GM12872 (cell line): Measurements from ENCODE around the gene ABLIM1.

ENCODE experiments used
- CTCF ChIP-seq: IDR thresholded peaks from 3 replicates; pipeline ENCODE4 v1.5.1; 2011; ENCODE audit warnings: low read depth, mild to moderate bottlenecking, low read length, moderate library complexity; ENCODE audit not compliant: insufficient read depth

Gene ABLIM1

GRCh38 chr10:114626841-114627240 lies 31.2 kb downstream of the ABLIM1 start:
- no peak for TF ChIP-seq CTCF

DNA sequence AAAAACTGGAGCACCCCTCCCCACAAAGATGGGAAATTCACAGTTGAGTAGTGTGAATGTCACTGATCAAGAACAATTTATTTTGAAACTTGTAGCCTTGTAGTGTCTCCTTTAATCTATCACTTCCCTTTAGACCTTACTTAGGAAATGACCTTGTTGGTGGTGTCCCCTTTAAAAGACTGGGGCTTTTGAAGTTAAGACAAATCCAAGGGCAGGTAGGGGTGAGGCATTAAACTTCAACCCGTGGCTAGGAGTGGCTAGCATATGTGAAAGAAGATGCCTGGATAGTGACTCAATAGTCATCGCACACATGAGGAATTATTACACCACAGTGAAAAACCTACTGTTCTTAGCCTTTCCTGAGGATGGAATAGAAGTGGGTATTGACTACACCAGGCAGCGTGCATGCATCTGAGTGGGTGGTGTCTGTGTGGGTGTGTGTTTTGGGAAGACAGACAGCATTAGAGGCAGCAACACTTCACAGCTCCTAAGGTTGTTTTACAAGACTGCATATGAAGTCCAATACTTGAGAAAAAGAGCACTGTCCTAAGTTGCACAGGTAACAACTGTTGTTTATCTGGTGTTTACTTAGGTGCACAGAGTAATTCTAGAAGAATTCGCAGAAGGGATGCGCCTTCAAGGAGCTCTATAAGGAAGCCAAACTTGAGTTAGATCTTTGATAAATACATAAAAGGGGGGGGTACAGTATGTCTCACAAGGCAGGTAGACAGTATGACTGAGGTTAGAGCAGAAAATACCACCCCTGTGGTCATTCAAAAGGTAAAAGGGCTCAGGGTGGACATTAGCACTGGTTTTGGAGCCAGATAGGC lies 32.9 kb downstream of the ABLIM1 start:
- no peak for TF ChIP-seq CTCF

DNA sequence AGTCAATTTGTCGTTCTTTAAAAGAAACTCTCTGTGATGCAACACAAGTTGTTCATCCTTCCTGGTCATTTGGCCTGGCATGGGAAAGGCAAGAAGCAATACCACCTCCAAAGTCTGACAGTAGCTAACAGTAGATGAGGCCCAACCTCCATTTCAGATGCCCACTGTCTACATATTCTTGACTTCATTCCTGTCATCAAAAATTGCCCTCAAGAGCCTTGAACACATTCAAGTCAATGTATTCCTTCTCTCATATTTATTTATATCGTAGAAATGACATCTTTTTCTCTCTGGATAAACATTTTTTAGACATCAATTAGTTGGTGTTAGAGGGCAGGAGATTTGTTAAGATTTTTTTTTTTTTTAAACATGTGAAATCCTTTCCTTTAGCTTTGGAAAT lies 33.7 kb downstream of the ABLIM1 start:
- no peak for TF ChIP-seq CTCF

DNA sequence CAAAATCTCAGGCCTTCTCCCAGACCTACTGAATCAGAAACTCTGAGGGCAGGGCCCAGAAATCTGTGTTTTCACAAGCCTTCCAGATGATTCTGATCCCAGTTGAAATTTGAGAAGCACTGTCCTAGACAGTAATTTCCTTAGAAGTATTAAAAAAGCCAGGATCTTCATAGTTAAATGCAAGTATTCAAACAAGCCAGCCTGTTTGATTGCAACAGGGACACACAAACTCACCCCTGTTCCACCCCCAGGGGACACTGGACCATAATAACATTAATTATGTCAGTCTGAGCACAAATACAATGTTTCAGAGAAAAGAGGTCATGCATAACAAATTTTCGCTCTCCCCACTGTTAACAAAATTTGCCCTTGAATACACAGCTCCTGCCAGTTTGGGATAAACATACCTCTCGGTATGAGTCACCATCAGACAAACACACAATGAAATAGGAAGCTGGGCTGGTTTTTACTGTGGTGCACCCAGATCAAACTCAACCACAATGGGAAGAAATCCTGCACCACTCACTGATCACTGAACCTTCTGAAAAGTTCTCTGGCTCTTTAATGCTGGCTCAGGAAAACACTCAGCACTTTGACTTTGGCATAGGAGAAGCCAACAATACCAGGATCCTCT lies 34.3 kb downstream of the ABLIM1 start:
- no peak for TF ChIP-seq CTCF

GRCh38 chr10:114623155-114623554 lies 34.9 kb downstream of the ABLIM1 start:
- TF ChIP-seq CTCF = no peak

- no peak for TF ChIP-seq CTCF
These were observed 39.4 kb downstream of the ABLIM1 start for GRCh38 chr10:114618722-114619121.

- no peak for TF ChIP-seq CTCF
These were observed 41.6 kb downstream of the ABLIM1 start for GRCh38 chr10:114616516-114616915.
